Lung (tissue), 12 donors: ENCODE measurements around the gene TFAM. TPM values are rescaled to one million over a fixed set of nuclear protein-coding genes. Genes with fewer than 3 reads are reported as not detected.

Experiments used
- ATAC-seq: fragments of 200-7000 bp; cut with Tn5 transposase; one replicate; pipeline ENCODE4 v1.9.1; 2020; ENCODE audit warnings: moderate number of reproducible peaks; ENCODE audit not compliant: insufficient read depth, low FRiP score
- DNase-seq, 3 donors: peaks; one replicate each; pipeline ENCODE4 v3.0.0-alpha.2; 2013 to 2017
- H3K27ac ChIP-seq, 2 donors: one replicate each; pipeline ENCODE4 v1.5.1; 2013; ENCODE audit warnings: mild to moderate bottlenecking in 2 of 2, moderate library complexity in 2 of 2, control low read depth in 1 of 2, inconsistent platforms in 1 of 2, low read depth in 1 of 2, low read length in 1 of 2
- H3K27me3 ChIP-seq, 3 donors: one replicate each; pipeline ENCODE4 v1.5.1; 2013; ENCODE audit warnings: low read length in 2 of 3; ENCODE audit not compliant: control insufficient read depth in 3 of 3, insufficient read depth in 3 of 3
- H3K36me3 ChIP-seq, 4 donors: one replicate each; pipeline ENCODE4 v1.5.1; 2013; ENCODE audit warnings: low read length in 4 of 4, mild to moderate bottlenecking in 1 of 4, moderate library complexity in 1 of 4; ENCODE audit not compliant: control insufficient read depth in 4 of 4, insufficient read depth in 4 of 4
- H3K4me1 ChIP-seq, 5 donors: one replicate each; pipeline ENCODE4 v1.5.1; 2013; ENCODE audit warnings: low read length in 5 of 5, mild to moderate bottlenecking in 2 of 5, moderate library complexity in 1 of 5; ENCODE audit not compliant: control insufficient read depth in 5 of 5, insufficient read depth in 5 of 5
- H3K4me3 ChIP-seq: one replicate; pipeline ENCODE4 v1.5.1; 2013; ENCODE audit warnings: mild to moderate bottlenecking, control low read depth, moderate library complexity
- H3K9ac ChIP-seq, 2 donors: one replicate each; pipeline ENCODE4 v1.5.1; 2013; ENCODE audit warnings: low read length in 2 of 2, control low read depth in 1 of 2; ENCODE audit not compliant: insufficient read depth in 1 of 2
- H3K9me3 ChIP-seq, 4 donors: one replicate each; pipeline ENCODE4 v1.5.1; 2013; ENCODE audit warnings: low read length in 3 of 4, mild to moderate bottlenecking in 1 of 4, moderate library complexity in 1 of 4; ENCODE audit not compliant: control insufficient read depth in 4 of 4, insufficient read depth in 3 of 4
- CTCF ChIP-seq: IDR thresholded peaks from 2 replicates; pipeline ENCODE4 v1.5.1; 2012; ENCODE audit warnings: mild to moderate bottlenecking; ENCODE audit errors: control extremely low read depth, extremely low read depth
- WGBS, 2 donors: extraction: QIAGEN DNeasy Blood & Tissue Kit; methylation state at CpG; one replicate each; pipeline ENCODE4 v1.1.7; 2013; 5-methylcytosine and 5-hydroxymethylcytosine counted together
- polyA plus RNA-seq, 2 donors: library from polyadenylated mRNA; stranded (reverse); fragments of 200-250 nt; gene quantifications; one replicate each; pipeline ENCODE4 v1.2.1, GENCODE V29; 2013
- total RNA-seq, 2 donors: library from RNA; depleted of rRNA in 1 of 2; stranded (reverse); fragments of >200 nt in 1 of 2; gene quantifications; one replicate each; pipeline ENCODE4 v1.2.1, GENCODE V29; 2014 to 2021
- donor health status: control.
- donor health status: control.
- donor health status: Bipolar disorder and iron deficiency.
- donor health status: healthy.
- donor health status: DM: yes; HTN: yes; CAD: no.

The TFAM gene
- total and polyA plus RNA-seq, 4 donors = 5.9 to 27.0 (median 20.9) TPM

DNA sequence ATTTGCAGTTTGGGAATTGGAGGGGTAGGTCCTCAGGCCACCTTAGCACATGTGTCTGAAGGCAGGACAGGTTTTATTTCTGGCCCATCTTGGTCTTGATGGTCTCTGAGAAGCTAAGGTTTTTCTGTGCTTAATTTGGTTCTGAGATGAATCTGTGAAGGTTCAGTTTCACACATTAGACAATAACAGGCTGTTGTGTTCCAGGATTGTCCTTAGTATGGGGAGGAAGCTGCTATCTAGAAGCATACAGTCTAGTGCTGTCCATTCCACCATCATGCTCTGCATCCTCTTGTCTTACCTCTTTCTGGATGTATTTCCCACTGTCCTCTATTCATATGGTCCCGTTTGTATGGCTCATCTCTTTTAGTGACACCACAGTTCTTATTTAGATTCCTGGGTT, 43.3 kb upstream of the TFAM start:
- H3K27me3 ChIP-seq = no peaks in the 10 kb centered on the region
- H3K36me3 ChIP-seq = peaks cover 0 to 1% (median 0%) of the 10 kb centered on the region in 4 donors
- ATAC-seq (no peak), DNase-seq (no peak)
- no peak overlapping the region for H3K9ac ChIP-seq
- WGBS, 2 donors = 86 to 95% methylated on average over 1 of the region's 1 CpG
- no peak overlapping the region for H3K4me3 ChIP-seq
- no peaks in the 10 kb centered on the region for H3K9me3 ChIP-seq
- H3K4me1 ChIP-seq = peaks cover 0 to 14% (median 0%) of the 10 kb centered on the region in 5 donors
- TF ChIP-seq CTCF = no peak
- no peak overlapping the region for H3K27ac ChIP-seq

- Histone ChIP-seq H3K27ac (no peak overlapping the region), H3K9me3 (no peaks in the 10 kb centered on the region), H3K36me3 (peaks cover 0 to 1% (median 0%) of the 10 kb centered on the region in 4 donors), H3K4me1 (peaks cover 0 to 17% (median 4%) of the 10 kb centered on the region in 5 donors), H3K27me3 (no peaks in the 10 kb centered on the region), H3K4me3 (no peak overlapping the region), H3K9ac (no peak overlapping the region)
- WGBS, 2 donors = 58 to 66% methylated on average over 1 of the region's 1 CpG
- no peak for TF ChIP-seq CTCF
- ATAC-seq (no peak), DNase-seq (peak in 1 of 3 donors; percentile 33)
Observed at GRCh38 chr10:58347967-58348366, 37.2 kb upstream of the TFAM start.

GRCh38 chr10:58348571-58349033, 36.6 kb upstream of the TFAM start:
- H3K27ac ChIP-seq = no peak overlapping the region
- peaks cover 0 to 1% (median 0%) of the 10 kb centered on the region in 4 donors for H3K36me3 ChIP-seq
- ATAC-seq (no peak), DNase-seq (peak in 1 of 3 donors; percentile 27)
- H3K9ac ChIP-seq = no peak overlapping the region
- no peak for TF ChIP-seq CTCF
- WGBS, 2 donors = 80% methylated on average over 2 of the region's 2 CpGs
- no peak overlapping the region for H3K4me3 ChIP-seq
- H3K9me3 ChIP-seq = no peaks in the 10 kb centered on the region
- H3K4me1 ChIP-seq = peaks cover 2 to 17% (median 4%) of the 10 kb centered on the region in 5 donors
- H3K27me3 ChIP-seq = no peaks in the 10 kb centered on the region

- TF ChIP-seq CTCF = no peak
- Histone ChIP-seq H3K4me1 (peaks cover 2 to 18% (median 4%) of the 10 kb centered on the region in 5 donors), H3K9me3 (no peaks in the 10 kb centered on the region), H3K27ac (no peak overlapping the region), H3K36me3 (peaks cover 0 to 1% (median 0%) of the 10 kb centered on the region in 4 donors), H3K27me3 (no peaks in the 10 kb centered on the region), H3K9ac (no peak overlapping the region), H3K4me3 (no peak overlapping the region)
- ATAC-seq = no peak
- no peak for DNase-seq
- 75 to 88% methylated on average over 2 of the region's 2 CpGs for WGBS, 2 donors
Observed at GRCh38 chr10:58350023-58350422, 35.2 kb upstream of the TFAM start.
